Astrocyte (in vitro differentiated cells and primary cell): ENCODE results near the gene IBA57. TPM values are rescaled to one million over a fixed set of nuclear protein-coding genes. Genes with fewer than 3 reads are reported as not detected.

Experiments used
- DNase-seq: peaks from one replicate; pipeline ENCODE4 v3.0.0-alpha.2; 2010; ENCODE audit warnings: low read depth
- FAIRE-seq: peaks from 2 replicates; lab custom pipeline; 2011; peaks lifted over from hg19 to GRCh38; lab: Jason Lieb, UNC
- H2AFZ ChIP-seq: 2 replicates; pipeline ENCODE4 v1.6.0; 2012; ENCODE audit warnings: low read depth, low read length, inconsistent platforms
- H3K27ac ChIP-seq: 2 replicates; pipeline ENCODE4 v1.5.1; 2011; ENCODE audit warnings: low read depth, low read length, inconsistent platforms
- H3K27me3 ChIP-seq: 2 replicates; pipeline ENCODE4 v1.6.0; 2011; ENCODE audit warnings: low read length, inconsistent platforms; ENCODE audit not compliant: insufficient read depth
- H3K36me3 ChIP-seq: 2 replicates; pipeline ENCODE4 v1.5.1; 2011; ENCODE audit warnings: low read length, inconsistent platforms; ENCODE audit not compliant: insufficient read depth
- H3K4me1 ChIP-seq: 2 replicates; pipeline ENCODE4 v1.5.1; 2011; ENCODE audit warnings: low read length, inconsistent platforms; ENCODE audit not compliant: insufficient read depth
- H3K4me2 ChIP-seq: 2 replicates; pipeline ENCODE4 v1.6.0; 2012; ENCODE audit warnings: low read length, inconsistent platforms
- H3K4me3 ChIP-seq: 2 replicates; pipeline ENCODE4 v1.5.1; 2011; ENCODE audit warnings: low read depth, mild to moderate bottlenecking, low read length, inconsistent platforms; ENCODE audit not compliant: insufficient read depth
- H3K79me2 ChIP-seq: 2 replicates; pipeline ENCODE4 v1.6.0; 2012; ENCODE audit warnings: mild to moderate bottlenecking, low read length, inconsistent platforms; ENCODE audit not compliant: insufficient read depth
- H3K9ac ChIP-seq: 2 replicates; pipeline ENCODE4 v1.6.0; 2012; ENCODE audit warnings: mild to moderate bottlenecking, low read length, inconsistent platforms
- H3K9me3 ChIP-seq: 2 replicates; pipeline ENCODE4 v1.5.1; 2012; ENCODE audit warnings: low read depth, mild to moderate bottlenecking, low read length, inconsistent platforms; ENCODE audit not compliant: insufficient read depth
- H4K20me1 ChIP-seq: 2 replicates; pipeline ENCODE4 v1.6.0; 2012; ENCODE audit warnings: low read length, inconsistent platforms; ENCODE audit not compliant: insufficient read depth
- H3K27ac Mint-ChIP-seq: one replicate; pipeline ENCODE4 v1.8.0; 2021; ENCODE audit warnings: mild to moderate bottlenecking, mixed read lengths; ENCODE audit not compliant: unreplicated experiment
- H3K27me3 Mint-ChIP-seq: one replicate; pipeline ENCODE4 v1.8.0; 2021; ENCODE audit warnings: low read depth, mixed read lengths; ENCODE audit not compliant: unreplicated experiment
- H3K36me3 Mint-ChIP-seq: one replicate; pipeline ENCODE4 v1.8.0; 2021; ENCODE audit warnings: low read depth, mixed read lengths; ENCODE audit not compliant: unreplicated experiment
- H3K4me1 Mint-ChIP-seq: one replicate; pipeline ENCODE4 v1.8.0; 2021; ENCODE audit warnings: low read depth, mixed read lengths; ENCODE audit not compliant: unreplicated experiment
- H3K4me3 Mint-ChIP-seq: one replicate; pipeline ENCODE4 v1.8.0; 2021; ENCODE audit warnings: mild to moderate bottlenecking, moderate library complexity, mixed read lengths; ENCODE audit not compliant: unreplicated experiment
- H3K9me3 Mint-ChIP-seq: one replicate; pipeline ENCODE4 v1.8.0; 2021; ENCODE audit warnings: mild to moderate bottlenecking, mixed read lengths; ENCODE audit not compliant: unreplicated experiment
- CTCF ChIP-seq: IDR thresholded peaks from 2 replicates; pipeline ENCODE4 v1.5.1; 2011; ENCODE audit warnings: low read depth, mild to moderate bottlenecking, inconsistent platforms, low read length, moderate library complexity; ENCODE audit not compliant: insufficient read depth
- EZH2 ChIP-seq: IDR thresholded peaks from 2 replicates; pipeline ENCODE4 v1.6.1; 2012; ENCODE audit warnings: mild to moderate bottlenecking, low read length, inconsistent platforms; ENCODE audit not compliant: insufficient read depth
- total RNA-seq: library from RNA; stranded (reverse); gene quantifications from 2 replicates; pipeline ENCODE4 v1.2.1, GENCODE V29; 2021

The IBA57 gene
- total RNA-seq, 1 donor from 2014 or later: 4.9 TPM

GRCh38 chr1:228158151-228159007, 7.2 kb upstream of the IBA57 start:
- FAIRE-seq: no peak
- Mint-ChIP-seq H3K4me1 (no peaks in the 10 kb centered on the region), H3K27ac (no peak overlapping the region), H3K9me3 (no peaks in the 10 kb centered on the region), H3K27me3 (peaks cover 3% of the 10 kb centered on the region), H3K4me3 (no peak overlapping the region), H3K36me3 (peaks cover 2% of the 10 kb centered on the region)
- H3K9me3 ChIP-seq: peaks cover 3% of the 10 kb centered on the region
- H3K27me3 ChIP-seq: peaks cover 7% of the 10 kb centered on the region
- H4K20me1 ChIP-seq: peaks cover 13% of the 10 kb centered on the region
- H3K4me3 ChIP-seq: no peak overlapping the region
- H3K4me1 ChIP-seq: peaks cover 14% of the 10 kb centered on the region
- H3K36me3 ChIP-seq: no peaks in the 10 kb centered on the region
- no peak overlapping the region for H3K9ac ChIP-seq
- no peak for DNase-seq
- peak overlapping the region; percentile 15 for H3K4me2 ChIP-seq
- TF ChIP-seq CTCF: no peak
- peak; percentile 94 for TF ChIP-seq EZH2
- no peak overlapping the region for H2AFZ ChIP-seq
- H3K27ac ChIP-seq: no peak overlapping the region
- H3K79me2 ChIP-seq: no peaks in the 10 kb centered on the region

GRCh38 chr1:228159008-228159665, 6.5 kb upstream of the IBA57 start:
- Histone ChIP-seq H3K27ac (no peak overlapping the region), H3K36me3 (no peaks in the 10 kb centered on the region), H3K4me2 (no peak overlapping the region), H3K4me1 (peaks cover 18% of the 10 kb centered on the region), H3K79me2 (no peaks in the 10 kb centered on the region), H3K9me3 (peaks cover 3% of the 10 kb centered on the region), H3K9ac (no peak overlapping the region), H4K20me1 (peaks cover 12% of the 10 kb centered on the region), H2AFZ (no peak overlapping the region), H3K4me3 (no peak overlapping the region), H3K27me3 (peaks cover 7% of the 10 kb centered on the region)
- no peak overlapping the region for H3K4me3 Mint-ChIP-seq
- H3K9me3 Mint-ChIP-seq: no peaks in the 10 kb centered on the region
- DNase-seq: no peak
- H3K36me3 Mint-ChIP-seq: peaks cover under 1% of the 10 kb centered on the region
- FAIRE-seq: no peak
- peaks cover 3% of the 10 kb centered on the region for H3K27me3 Mint-ChIP-seq
- no peak for TF ChIP-seq CTCF
- peak; percentile 39 for TF ChIP-seq EZH2
- H3K27ac Mint-ChIP-seq: no peak overlapping the region
- no peaks in the 10 kb centered on the region for H3K4me1 Mint-ChIP-seq
